Aorta (tissue), 5 donors: ENCODE results near the gene TEX48. TPM values are rescaled to one million over a fixed set of nuclear protein-coding genes. Genes with fewer than 3 reads are reported as not detected.

Experiments used
- ATAC-seq: fragments of 200-7000 bp; cut with Tn5 transposase; one replicate; pipeline ENCODE4 v1.9.1; 2022; ENCODE audit warnings: moderate library complexity; ENCODE audit not compliant: low FRiP score
- DNase-seq, 2 donors: peaks; one replicate each; pipeline ENCODE4 v3.0.0-alpha.2; 2020
- H3K27ac ChIP-seq, 2 donors: one replicate each; pipeline ENCODE4 v1.5.1; 2013; ENCODE audit warnings: low read length in 2 of 2, mild to moderate bottlenecking in 2 of 2, moderate library complexity in 2 of 2, control low read depth in 1 of 2, inconsistent platforms in 1 of 2, low read depth in 1 of 2
- H3K27me3 ChIP-seq, 2 donors: one replicate each; pipeline ENCODE4 v1.6.1; 2013; ENCODE audit warnings: control low read depth in 1 of 2, low read length in 1 of 2, mild to moderate bottlenecking in 1 of 2, moderate library complexity in 1 of 2; ENCODE audit not compliant: insufficient read depth in 2 of 2, control insufficient read depth in 1 of 2
- H3K36me3 ChIP-seq, 2 donors: one replicate each; pipeline ENCODE4 v1.6.1; 2013; ENCODE audit warnings: control low read depth in 1 of 2, low read length in 1 of 2, mild to moderate bottlenecking in 1 of 2; ENCODE audit not compliant: insufficient read depth in 2 of 2, control insufficient read depth in 1 of 2
- H3K4me1 ChIP-seq, 2 donors: one replicate each; pipeline ENCODE4 v1.6.1; 2013; ENCODE audit warnings: low read length in 2 of 2, control low read depth in 1 of 2, mild to moderate bottlenecking in 1 of 2, moderate library complexity in 1 of 2; ENCODE audit not compliant: insufficient read depth in 2 of 2, control insufficient read depth in 1 of 2
- H3K4me3 ChIP-seq, 2 donors: one replicate each; pipeline ENCODE4 v1.5.1; 2013; ENCODE audit warnings: low read length in 2 of 2, control low read depth in 1 of 2, mild to moderate bottlenecking in 1 of 2
- H3K9me3 ChIP-seq: one replicate; pipeline ENCODE4 v1.6.1; 2013; ENCODE audit warnings: mild to moderate bottlenecking, low read length; ENCODE audit not compliant: control insufficient read depth
- WGBS, 2 donors: extraction: QIAGEN DNeasy Blood & Tissue Kit; methylation state at CpG; one replicate each; pipeline ENCODE4 v1.1.7; 2013; 5-methylcytosine and 5-hydroxymethylcytosine counted together
- intact Hi-C, 2 donors: fragments of 100-400 bp; cut with DNase I; formaldehyde crosslinking; loops; one replicate each; pipeline versions ENCODE4 v1.14.2 to v1.15.0; 2022
- polyA plus RNA-seq, 2 donors: library from polyadenylated mRNA; stranded (reverse); fragments of 200-250 nt; gene quantifications; one replicate each; pipeline ENCODE4 v1.2.3, GENCODE V29; 2013
- total RNA-seq, 2 donors: library from RNA; stranded (reverse); fragmentation: NEBNext Ultra II Directional; extraction: Animal tissue kit (Norgen Biotek cat#: 25700); gene quantifications; one replicate each; pipeline ENCODE4 v1.2.1, GENCODE V29; 2021
- donor health status: healthy with polysubstance abuse.
- donor health status: Bipolar disorder and iron deficiency.
- donor health status: DM: no; HTN: no; CAD: no.
- donor health status: DM: no; HTN: no; CAD: no.
- donor health status: DM: yes; HTN: yes; CAD: no.

TEX48 gene
- total and polyA plus RNA-seq, 4 donors = not detected

GRCh38 chr9:114696814-114697544, 15.0 kb upstream of the TEX48 start:
- intact Hi-C loops = no loop called here
- DNase-seq (no peak), ATAC-seq (no peak)
- peaks cover 1% of the 10 kb centered on the region for H3K9me3 ChIP-seq
- WGBS, 2 donors = 82 to 87% methylated on average over 7 of the region's 7 CpGs
- H3K27me3 ChIP-seq = no peaks in the 10 kb centered on the region
- no peak overlapping the region for H3K4me3 ChIP-seq
- no peaks in the 10 kb centered on the region for H3K36me3 ChIP-seq
- H3K4me1 ChIP-seq = no peaks in the 10 kb centered on the region
- H3K27ac ChIP-seq = no peak overlapping the region

- DNase-seq = no peak
- peaks cover 1% of the 10 kb centered on the region for H3K9me3 ChIP-seq
- no peak for ATAC-seq
- H3K27me3 ChIP-seq = no peaks in the 10 kb centered on the region
- no peaks in the 10 kb centered on the region for H3K4me1 ChIP-seq
- no peak overlapping the region for H3K4me3 ChIP-seq
- 88 to 90% methylated on average over 2 of the region's 2 CpGs for WGBS, 2 donors
- intact Hi-C loops = no loop called here
- no peaks in the 10 kb centered on the region for H3K36me3 ChIP-seq
- H3K27ac ChIP-seq = no peak overlapping the region
Observed at GRCh38 chr9:114695948-114696347, 14.0 kb upstream of the TEX48 start.

DNA sequence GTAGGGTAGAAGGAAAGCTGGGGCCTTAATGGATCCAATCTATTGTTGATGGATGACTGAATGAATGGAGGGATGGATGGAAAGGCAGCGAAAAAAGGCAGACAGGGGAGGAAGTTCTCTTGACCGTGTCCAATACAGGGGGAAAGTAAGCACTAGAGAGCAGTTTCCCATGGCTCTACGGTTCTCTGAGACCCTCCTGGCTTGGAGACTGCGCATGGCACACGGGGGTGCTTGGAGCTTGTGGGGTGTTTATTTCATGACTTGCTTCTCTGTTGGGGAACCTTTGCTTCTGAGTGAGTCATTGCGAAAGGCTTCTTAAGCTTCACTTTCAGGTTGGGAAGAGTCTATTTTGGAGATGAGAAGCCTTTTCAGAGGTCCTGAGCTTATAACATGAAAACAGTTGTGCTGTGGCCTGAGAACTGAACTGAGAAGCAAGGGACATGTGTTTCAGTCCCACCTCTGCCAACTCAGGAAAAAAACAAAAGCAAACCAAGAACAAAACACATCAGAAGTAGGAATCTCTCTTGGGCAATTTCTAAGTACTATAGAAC, 12.8 kb upstream of the TEX48 start:
- no peak for DNase-seq

DNA sequence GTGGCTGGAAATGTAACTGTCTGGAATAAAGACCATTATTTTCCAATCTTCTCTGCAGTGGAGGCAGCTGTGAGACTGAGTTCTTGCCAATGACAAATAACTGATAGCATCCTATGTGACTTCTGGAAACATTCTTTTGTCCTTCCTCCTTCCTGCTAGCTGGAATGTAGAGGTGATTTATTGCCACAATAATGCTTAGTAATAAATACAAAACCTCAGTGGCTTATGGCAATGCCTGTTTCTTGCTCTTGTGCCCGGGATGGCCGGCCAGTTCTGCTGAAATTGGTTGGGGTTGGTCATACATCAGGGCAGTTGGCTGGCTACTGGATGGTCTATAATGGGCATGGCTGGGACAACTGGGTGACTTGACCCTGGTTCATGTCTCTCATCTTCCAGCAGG, 12.2 kb upstream of the TEX48 start:
- 36 to 60% methylated on average over 2 of the region's 2 CpGs for WGBS, 2 donors
- no peak overlapping the region for H3K27ac ChIP-seq
- H3K36me3 ChIP-seq = no peaks in the 10 kb centered on the region
- no peak for DNase-seq
- H3K9me3 ChIP-seq = no peaks in the 10 kb centered on the region
- H3K4me1 ChIP-seq = no peaks in the 10 kb centered on the region
- H3K4me3 ChIP-seq = no peak overlapping the region
- intact Hi-C loops = no loop called here
- no peaks in the 10 kb centered on the region for H3K27me3 ChIP-seq
- ATAC-seq = no peak

More for the DNA sequence above, 12.8 kb upstream of the TEX48 start:
- 88 to 91% methylated on average over 6 of the region's 6 CpGs for WGBS, 2 donors
- ATAC-seq = no peak
- H3K27ac ChIP-seq = no peak overlapping the region
- H3K4me3 ChIP-seq = no peak overlapping the region
- no peaks in the 10 kb centered on the region for H3K36me3 ChIP-seq
- H3K27me3 ChIP-seq = no peaks in the 10 kb centered on the region
- intact Hi-C loops = no loop called here
- peaks cover under 1% of the 10 kb centered on the region for H3K9me3 ChIP-seq
- H3K4me1 ChIP-seq = no peaks in the 10 kb centered on the region

- Histone ChIP-seq H3K9me3 (no peaks in the 10 kb centered on the region), H3K4me3 (no peak overlapping the region), H3K27ac (no peak overlapping the region), H3K27me3 (no peaks in the 10 kb centered on the region), H3K36me3 (no peaks in the 10 kb centered on the region), H3K4me1 (no peaks in the 10 kb centered on the region)
- ATAC-seq (no peak), DNase-seq (no peak)
- WGBS, 2 donors = 50 to 72% methylated on average over 2 of the region's 2 CpGs
- intact Hi-C loops = no loop called here
Observed at GRCh38 chr9:114693248-114693855, 11.4 kb upstream of the TEX48 start.

DNA sequence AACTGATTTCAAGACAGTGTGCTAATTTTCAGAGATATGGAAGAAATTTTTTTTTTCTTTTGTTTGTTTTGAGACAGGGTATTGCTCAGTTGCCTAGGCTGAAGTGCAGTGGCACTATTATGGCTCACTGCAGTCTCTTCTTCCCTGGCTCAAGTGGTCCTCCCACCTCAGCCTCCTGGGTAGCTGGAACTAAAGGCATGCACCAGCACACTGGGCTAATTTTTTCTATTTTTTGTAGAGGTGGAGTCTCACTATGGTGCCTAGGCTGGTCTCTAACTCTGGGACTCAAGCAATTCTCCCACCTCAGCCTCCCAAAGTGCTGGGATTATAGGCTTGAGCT, 9.9 kb upstream of the TEX48 start:
- DNase-seq = no peak
- Histone ChIP-seq H3K9me3 (no peaks in the 10 kb centered on the region), H3K4me3 (no peak overlapping the region), H3K27me3 (no peaks in the 10 kb centered on the region), H3K36me3 (no peaks in the 10 kb centered on the region), H3K4me1 (no peaks in the 10 kb centered on the region), H3K27ac (no peak overlapping the region)
- intact Hi-C loops = no loop called here
- ATAC-seq = no peak

GRCh38 chr9:114691046-114691955, 9.3 kb upstream of the TEX48 start:
- no peaks in the 10 kb centered on the region for H3K27me3 ChIP-seq
- WGBS, 2 donors = 87 to 88% methylated on average over 11 of the region's 11 CpGs
- no peaks in the 10 kb centered on the region for H3K36me3 ChIP-seq
- H3K27ac ChIP-seq = no peak overlapping the region
- no peak overlapping the region for H3K4me3 ChIP-seq
- ATAC-seq (no peak), DNase-seq (no peak)
- no peaks in the 10 kb centered on the region for H3K9me3 ChIP-seq
- H3K4me1 ChIP-seq = no peaks in the 10 kb centered on the region
- intact Hi-C loops = no loop called here

- no peaks in the 10 kb centered on the region for H3K9me3 ChIP-seq
- no peak for DNase-seq
- 93 to 97% methylated on average over 4 of the region's 4 CpGs for WGBS, 2 donors
- intact Hi-C loops = no loop called here
- no peak overlapping the region for H3K27ac ChIP-seq
- H3K27me3 ChIP-seq = no peaks in the 10 kb centered on the region
- H3K4me3 ChIP-seq = no peak overlapping the region
- ATAC-seq = no peak
- no peaks in the 10 kb centered on the region for H3K36me3 ChIP-seq
- no peaks in the 10 kb centered on the region for H3K4me1 ChIP-seq
Observed at GRCh38 chr9:114690308-114690707, 8.3 kb upstream of the TEX48 start.
